ENCODE measurements around the gene PTPRT.

DNA sequence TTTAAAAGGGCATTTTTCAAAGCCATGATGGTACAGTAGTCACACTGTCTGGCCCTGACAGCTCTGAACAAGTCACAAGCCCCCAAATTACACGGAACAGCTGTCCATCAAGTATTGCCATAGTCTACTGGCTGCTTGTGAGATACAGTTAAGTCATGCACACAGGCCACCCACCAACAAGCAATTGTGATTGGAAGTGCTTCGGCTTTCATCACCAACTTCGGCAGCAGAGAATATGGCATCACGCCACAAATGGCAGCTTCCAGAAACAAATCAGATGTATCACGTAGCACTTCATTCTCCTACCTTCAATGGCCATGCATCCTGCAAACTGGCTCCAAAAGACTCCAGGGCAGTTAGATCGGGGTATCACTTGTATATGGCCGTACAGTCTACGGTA is 160.5 kb downstream of the PTPRT start:
- TF ChIP-seq EP300 (IDR thresholded peaks at IDR 0.05), result no peak
- TF ChIP-seq, protein P1, sequence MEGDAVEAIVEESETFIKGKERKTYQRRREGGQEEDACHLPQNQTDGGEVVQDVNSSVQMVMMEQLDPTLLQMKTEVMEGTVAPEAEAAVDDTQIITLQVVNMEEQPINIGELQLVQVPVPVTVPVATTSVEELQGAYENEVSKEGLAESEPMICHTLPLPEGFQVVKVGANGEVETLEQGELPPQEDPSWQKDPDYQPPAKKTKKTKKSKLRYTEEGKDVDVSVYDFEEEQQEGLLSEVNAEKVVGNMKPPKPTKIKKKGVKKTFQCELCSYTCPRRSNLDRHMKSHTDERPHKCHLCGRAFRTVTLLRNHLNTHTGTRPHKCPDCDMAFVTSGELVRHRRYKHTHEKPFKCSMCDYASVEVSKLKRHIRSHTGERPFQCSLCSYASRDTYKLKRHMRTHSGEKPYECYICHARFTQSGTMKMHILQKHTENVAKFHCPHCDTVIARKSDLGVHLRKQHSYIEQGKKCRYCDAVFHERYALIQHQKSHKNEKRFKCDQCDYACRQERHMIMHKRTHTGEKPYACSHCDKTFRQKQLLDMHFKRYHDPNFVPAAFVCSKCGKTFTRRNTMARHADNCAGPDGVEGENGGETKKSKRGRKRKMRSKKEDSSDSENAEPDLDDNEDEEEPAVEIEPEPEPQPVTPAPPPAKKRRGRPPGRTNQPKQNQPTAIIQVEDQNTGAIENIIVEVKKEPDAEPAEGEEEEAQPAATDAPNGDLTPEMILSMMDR (IDR thresholded peaks at IDR 0.05), result no peak

Data from ovary (tissue), 3 donors.